A673 (cell line): Measurements from ENCODE around the gene PEX14.

Experiments
- EZH2 ChIP-seq: fragments of 200-600 bp; sonication (generic); IDR thresholded peaks from 2 replicates; pipeline ENCODE4 v1.6.1; 2017; ENCODE audit warnings: borderline replicate concordance, low read depth, mild to moderate bottlenecking, mixed read lengths, antibody characterized with exemption, low read length; ENCODE audit not compliant: poor library complexity, severe bottlenecking
- TF ChIP-seq, protein P1 (sequence below): fragments of 300-800, 200-600 bp; sonication (generic); conservative IDR thresholded peaks from 2 replicates; pipeline ENCODE4 v1.5.1; 2017; ENCODE audit warnings: low read depth, mild to moderate bottlenecking, antibody characterized with exemption, low read length, moderate library complexity, mixed read lengths

DNA sequence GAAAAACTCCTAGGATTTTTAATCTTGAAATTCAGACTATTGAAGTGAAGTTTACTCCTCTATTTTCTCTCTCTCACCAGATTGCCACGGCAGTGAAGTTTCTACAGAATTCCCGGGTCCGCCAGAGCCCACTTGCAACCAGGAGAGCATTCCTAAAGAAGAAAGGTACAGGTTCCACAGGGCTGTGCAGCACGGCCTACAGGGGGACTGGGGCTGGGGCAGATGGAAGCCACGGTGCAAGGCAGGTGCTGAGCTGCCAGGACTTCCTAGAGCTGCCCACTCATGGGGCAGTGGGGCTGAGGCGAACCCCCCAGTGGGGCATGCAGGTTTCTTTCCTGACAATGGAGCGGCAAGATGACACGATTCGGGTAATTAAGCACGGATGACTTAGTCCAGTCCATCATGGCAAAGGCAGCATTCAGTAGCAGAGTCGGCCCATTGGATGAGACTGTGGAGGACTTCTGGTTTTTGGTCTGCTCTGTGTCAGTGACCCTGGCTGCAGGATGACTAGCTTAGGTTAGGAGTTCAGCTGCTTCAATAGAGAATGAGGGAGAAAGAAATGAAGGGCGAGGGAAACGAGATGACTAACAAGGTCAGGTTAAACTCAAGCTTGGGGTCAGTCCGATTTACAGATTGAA lies 61.5 kb downstream of the PEX14 start:
- TF ChIP-seq, protein P1, sequence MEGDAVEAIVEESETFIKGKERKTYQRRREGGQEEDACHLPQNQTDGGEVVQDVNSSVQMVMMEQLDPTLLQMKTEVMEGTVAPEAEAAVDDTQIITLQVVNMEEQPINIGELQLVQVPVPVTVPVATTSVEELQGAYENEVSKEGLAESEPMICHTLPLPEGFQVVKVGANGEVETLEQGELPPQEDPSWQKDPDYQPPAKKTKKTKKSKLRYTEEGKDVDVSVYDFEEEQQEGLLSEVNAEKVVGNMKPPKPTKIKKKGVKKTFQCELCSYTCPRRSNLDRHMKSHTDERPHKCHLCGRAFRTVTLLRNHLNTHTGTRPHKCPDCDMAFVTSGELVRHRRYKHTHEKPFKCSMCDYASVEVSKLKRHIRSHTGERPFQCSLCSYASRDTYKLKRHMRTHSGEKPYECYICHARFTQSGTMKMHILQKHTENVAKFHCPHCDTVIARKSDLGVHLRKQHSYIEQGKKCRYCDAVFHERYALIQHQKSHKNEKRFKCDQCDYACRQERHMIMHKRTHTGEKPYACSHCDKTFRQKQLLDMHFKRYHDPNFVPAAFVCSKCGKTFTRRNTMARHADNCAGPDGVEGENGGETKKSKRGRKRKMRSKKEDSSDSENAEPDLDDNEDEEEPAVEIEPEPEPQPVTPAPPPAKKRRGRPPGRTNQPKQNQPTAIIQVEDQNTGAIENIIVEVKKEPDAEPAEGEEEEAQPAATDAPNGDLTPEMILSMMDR, result no peak
- TF ChIP-seq EZH2, result no peak
